Mesenchymal stem cell (in vitro differentiated cells and primary cell): ENCODE results near the gene IQSEC2.

Experiments used
- DNase-seq: peaks from one replicate; pipeline ENCODE4 v3.0.0-alpha.2; 2013
- H2AFZ ChIP-seq: one replicate; pipeline ENCODE4 v1.6.1; 2013; ENCODE audit warnings: low read depth, mild to moderate bottlenecking, control low read depth, inconsistent platforms, low read length, moderate library complexity
- H2AK5ac ChIP-seq: 2 replicates; pipeline ENCODE4 v1.6.1; 2013; ENCODE audit warnings: low read length, moderate library complexity, mild to moderate bottlenecking, inconsistent platforms; ENCODE audit not compliant: severe bottlenecking
- H2BK120ac ChIP-seq: one replicate; pipeline ENCODE4 v1.6.1; 2013; ENCODE audit warnings: low read depth, mild to moderate bottlenecking, inconsistent platforms, low read length, moderate library complexity
- H2BK12ac ChIP-seq, 2 experiments: one replicate each; pipeline ENCODE4 v1.6.1; 2013; ENCODE audit warnings: inconsistent platforms in 2 of 2, low read length in 2 of 2, mild to moderate bottlenecking in 2 of 2, moderate library complexity in 2 of 2, control low read depth in 1 of 2
- H2BK15ac ChIP-seq: one replicate; pipeline ENCODE4 v1.6.1; 2013; ENCODE audit warnings: mild to moderate bottlenecking, low read depth, inconsistent platforms; ENCODE audit not compliant: poor library complexity, severe bottlenecking
- H2BK5ac ChIP-seq: 2 replicates; pipeline ENCODE4 v1.6.1; 2013; ENCODE audit warnings: low read depth, mild to moderate bottlenecking, low read length, control low read depth, inconsistent platforms; ENCODE audit not compliant: poor library complexity, severe bottlenecking
- H3K14ac ChIP-seq, 2 experiments: one replicate each; pipeline ENCODE4 v1.6.1; 2013; ENCODE audit warnings: inconsistent platforms in 2 of 2, low read length in 2 of 2, control low read depth in 1 of 2, mild to moderate bottlenecking in 1 of 2, moderate library complexity in 1 of 2
- H3K18ac ChIP-seq, 2 experiments: one replicate each; pipeline ENCODE4 v1.6.1; 2013; ENCODE audit warnings: inconsistent platforms in 2 of 2, low read length in 2 of 2, control low read depth in 1 of 2, low read depth in 1 of 2, mild to moderate bottlenecking in 1 of 2
- H3K23ac ChIP-seq, 2 experiments: one replicate each; pipeline ENCODE4 v1.6.1; 2013; ENCODE audit warnings: inconsistent platforms in 2 of 2, low read length in 2 of 2, mild to moderate bottlenecking in 2 of 2, moderate library complexity in 2 of 2, control low read depth in 1 of 2
- H3K27ac ChIP-seq: 2 replicates; pipeline ENCODE4 v1.5.1; 2013; ENCODE audit warnings: mild to moderate bottlenecking, moderate library complexity, low read length, control low read depth, inconsistent platforms; ENCODE audit not compliant: poor library complexity, severe bottlenecking
- H3K27me3 ChIP-seq, 2 experiments: 2 replicates each; pipeline versions ENCODE4 v1.6.1 to v1.7.0; 2013; ENCODE audit warnings: low read length in 2 of 2, mild to moderate bottlenecking in 2 of 2, moderate library complexity in 2 of 2, control low read depth in 1 of 2, inconsistent platforms in 1 of 2; ENCODE audit not compliant: control insufficient read depth in 1 of 2, insufficient read depth in 1 of 2
- H3K36me3 ChIP-seq, 2 experiments: 2 replicates each; pipeline versions ENCODE4 v1.6.1 to v1.7.0; 2013; ENCODE audit warnings: low read length in 2 of 2, control low read depth in 1 of 2, inconsistent platforms in 1 of 2, low read depth in 1 of 2, mild to moderate bottlenecking in 1 of 2; ENCODE audit not compliant: insufficient read depth in 2 of 2, control insufficient read depth in 1 of 2
- H3K4ac ChIP-seq, 2 experiments: one replicate each; pipeline ENCODE4 v1.6.1; 2013; ENCODE audit warnings: inconsistent platforms in 2 of 2, low read length in 2 of 2, mild to moderate bottlenecking in 2 of 2, moderate library complexity in 2 of 2, control low read depth in 1 of 2, low read depth in 1 of 2
- H3K4me1 ChIP-seq: 2 replicates; pipeline ENCODE4 v1.6.1; 2013; ENCODE audit warnings: low read depth, low read length, control low read depth; ENCODE audit not compliant: control insufficient read depth, insufficient read depth
- H3K4me2 ChIP-seq: 2 replicates; pipeline ENCODE4 v1.6.1; 2013; ENCODE audit warnings: low read length, mild to moderate bottlenecking, inconsistent platforms; ENCODE audit not compliant: poor library complexity, severe bottlenecking
- H3K4me3 ChIP-seq, 2 experiments: 2 replicates each; pipeline versions ENCODE4 v1.5.1 to v1.7.0; 2013; ENCODE audit warnings: low read length in 2 of 2, mild to moderate bottlenecking in 2 of 2, control low read depth in 1 of 2, low read depth in 1 of 2; ENCODE audit not compliant: insufficient read depth in 1 of 2
- H3K79me1 ChIP-seq: replicated peaks from 2 replicates; pipeline ENCODE4 v1.6.1; 2013; ENCODE audit warnings: mild to moderate bottlenecking, control low read depth, low read length, inconsistent platforms; ENCODE audit not compliant: poor library complexity, severe bottlenecking
- H3K9ac ChIP-seq: 2 replicates; pipeline ENCODE4 v1.7.0; 2013; ENCODE audit warnings: mild to moderate bottlenecking, low read length, moderate library complexity
- H3K9me3 ChIP-seq: 2 replicates; pipeline ENCODE4 v1.7.0; 2013; ENCODE audit warnings: mild to moderate bottlenecking, low read length; ENCODE audit not compliant: control insufficient read depth
- H4K8ac ChIP-seq: one replicate; pipeline ENCODE4 v1.6.1; 2013; ENCODE audit warnings: inconsistent platforms, mild to moderate bottlenecking, low read length, moderate library complexity
- H4K91ac ChIP-seq: one replicate; pipeline ENCODE4 v1.6.1; 2013; ENCODE audit warnings: mild to moderate bottlenecking, low read length, inconsistent platforms
- WGBS: methylation state at CpG from one replicate; pipeline ENCODE4 v1.1.7; 2013; ENCODE audit warnings: mixed read lengths; 5-methylcytosine and 5-hydroxymethylcytosine counted together

IQSEC2 gene

GRCh38 chrX:53323196-53323595, 41.8 kb upstream of the IQSEC2 start:
- 81% methylated on average over 4 of the region's 5 CpGs for WGBS
- Histone ChIP-seq H4K91ac (no peak overlapping the region), H3K14ac (no peak overlapping the region), H3K27ac (no peak overlapping the region), H3K9me3 (no peaks in the 10 kb centered on the region), H3K9ac (no peak overlapping the region), H3K23ac (no peak overlapping the region), H3K79me1 (peaks cover 2% of the 10 kb centered on the region), H2BK5ac (no peak overlapping the region), H2BK15ac (no peak overlapping the region), H3K27me3 (peaks cover 45 to 93% of the 10 kb centered on the region in 2 experiments), H4K8ac (no peak overlapping the region), H2AFZ (no peak overlapping the region), H2BK120ac (no peak overlapping the region), H3K4ac (no peak overlapping the region), H3K36me3 (no peaks in the 10 kb centered on the region), H2AK5ac (no peak overlapping the region), H3K4me1 (peaks cover 8% of the 10 kb centered on the region), H3K4me3 (no peak overlapping the region), H2BK12ac (no peak overlapping the region), H3K4me2 (no peak overlapping the region), H3K18ac (no peak overlapping the region)
- no peak for DNase-seq

- Histone ChIP-seq H4K8ac (no peak overlapping the region), H3K9ac (no peak overlapping the region), H3K9me3 (no peaks in the 10 kb centered on the region), H2BK5ac (no peak overlapping the region), H2BK120ac (no peak overlapping the region), H3K14ac (no peak overlapping the region), H3K79me1 (peaks cover 2% of the 10 kb centered on the region), H2BK12ac (no peak overlapping the region), H3K4me1 (peaks cover 13% of the 10 kb centered on the region), H3K4me2 (no peak overlapping the region), H4K91ac (no peak overlapping the region), H3K23ac (no peak overlapping the region), H3K18ac (no peak overlapping the region), H2BK15ac (no peak overlapping the region), H3K4ac (no peak overlapping the region), H3K4me3 (peak overlapping the region in 1 of 2 experiments; percentile 51), H3K27me3 (peaks cover 45 to 94% of the 10 kb centered on the region in 2 experiments), H3K36me3 (no peaks in the 10 kb centered on the region), H2AFZ (no peak overlapping the region), H3K27ac (no peak overlapping the region), H2AK5ac (no peak overlapping the region)
- WGBS = 47% methylated on average over 5 of the region's 6 CpGs
- no peak for DNase-seq
These were observed 40.6 kb upstream of the IQSEC2 start for GRCh38 chrX:53321943-53322497.

GRCh38 chrX:53321230-53321942, 40.0 kb upstream of the IQSEC2 start:
- H3K9me3 ChIP-seq = no peaks in the 10 kb centered on the region
- no peak overlapping the region for H3K27ac ChIP-seq
- WGBS = 2% methylated on average over 19 of the region's 56 CpGs
- no peak overlapping the region for H3K18ac ChIP-seq
- H3K14ac ChIP-seq = no peak overlapping the region
- no peak overlapping the region for H2BK120ac ChIP-seq
- H3K4me1 ChIP-seq = peaks cover 16% of the 10 kb centered on the region
- no peak overlapping the region for H3K4ac ChIP-seq
- H2BK5ac ChIP-seq = no peak overlapping the region
- H3K79me1 ChIP-seq = peaks cover 2% of the 10 kb centered on the region
- peaks cover 43 to 93% of the 10 kb centered on the region in 2 experiments for H3K27me3 ChIP-seq
- no peak overlapping the region for H4K8ac ChIP-seq
- H2AFZ ChIP-seq = no peak overlapping the region
- H2BK12ac ChIP-seq = no peak overlapping the region
- H3K36me3 ChIP-seq = no peaks in the 10 kb centered on the region
- no peak overlapping the region for H3K23ac ChIP-seq
- H3K9ac ChIP-seq = peak overlapping the region; percentile 76
- H3K4me3 ChIP-seq = peak overlapping the region; percentile 61 to 80
- no peak overlapping the region for H4K91ac ChIP-seq
- no peak overlapping the region for H2AK5ac ChIP-seq
- no peak overlapping the region for H2BK15ac ChIP-seq
- peak overlapping the region; percentile 92 for H3K4me2 ChIP-seq
- DNase-seq = no peak

- Histone ChIP-seq H3K9ac (peak overlapping the region; percentile 76), H3K36me3 (no peaks in the 10 kb centered on the region), H2AK5ac (no peak overlapping the region), H3K23ac (no peak overlapping the region), H3K27ac (no peak overlapping the region), H3K79me1 (peaks cover 4% of the 10 kb centered on the region), H2BK120ac (no peak overlapping the region), H4K8ac (no peak overlapping the region), H3K18ac (peak overlapping the region in 1 of 2 experiments; percentile 66), H2BK5ac (no peak overlapping the region), H3K14ac (no peak overlapping the region), H3K4me2 (peak overlapping the region; percentile 92), H4K91ac (no peak overlapping the region), H3K4ac (no peak overlapping the region), H3K4me1 (peaks cover 18% of the 10 kb centered on the region), H2BK12ac (no peak overlapping the region), H3K27me3 (peaks cover 36 to 93% of the 10 kb centered on the region in 2 experiments), H2AFZ (peak overlapping the region; percentile 23), H3K4me3 (peak overlapping the region; percentile 61 to 80), H3K9me3 (no peaks in the 10 kb centered on the region), H2BK15ac (no peak overlapping the region)
- 0% methylated on average over 21 of the region's 75 CpGs for WGBS
- DNase-seq = no peak
These were observed 39.3 kb upstream of the IQSEC2 start for GRCh38 chrX:53320543-53321229.
